Transverse colon (tissue), 4 donors: ENCODE data around the gene TNFRSF11A. TPM values are rescaled to one million over a fixed set of nuclear protein-coding genes. Genes with fewer than 3 reads are reported as not detected.

ENCODE experiments used
- DNase-seq: peaks from one replicate; pipeline ENCODE4 v3.0.0-alpha.2; 2019
- H3K27ac ChIP-seq, 4 donors: fragments of 200-600 bp; sonication (generic); 2 replicates each; pipeline ENCODE4 v1.5.1; 2016 to 2018; ENCODE audit warnings: inconsistent platforms in 4 of 4
- H3K27me3 ChIP-seq: fragments of 200-600 bp; sonication (generic); 2 replicates; pipeline ENCODE4 v1.5.1; 2017; ENCODE audit warnings: inconsistent platforms
- H3K36me3 ChIP-seq, 4 donors: fragments of 200-600 bp; sonication (generic); 2 replicates each; pipeline ENCODE4 v1.5.1; 2017 to 2019; ENCODE audit warnings: inconsistent platforms in 4 of 4
- H3K4me1 ChIP-seq, 4 donors: fragments of 200-600 bp; sonication (generic); 2 replicates each; pipeline ENCODE4 v1.5.1; 2017 to 2020; ENCODE audit warnings: inconsistent platforms in 4 of 4
- H3K4me3 ChIP-seq, 4 donors: fragments of 200-600 bp; sonication (generic); 1 replicate in 1 of 4; 2 replicates in 3 of 4; pipeline versions ENCODE4 v1.5.1 to v1.6.1; 2017 to 2019; ENCODE audit warnings: inconsistent platforms in 4 of 4
- H3K9me3 ChIP-seq, 2 donors: fragments of 200-600 bp; sonication (generic); 2 replicates each; pipeline ENCODE4 v1.5.1; 2017 to 2019; ENCODE audit warnings: inconsistent platforms in 2 of 2
- EP300 ChIP-seq: sonication (generic); formaldehyde crosslinking; IDR thresholded peaks from one replicate; pipeline ENCODE4 v1.6.1; 2017; ENCODE audit warnings: antibody characterized with exemption, low read depth
- POLR2A ChIP-seq: fragments of 450-650 bp; IDR thresholded peaks from one replicate; pipeline ENCODE4 v1.6.1; 2016; ENCODE audit warnings: antibody characterized with exemption, mild to moderate bottlenecking, moderate library complexity
- POLR2AphosphoS5 ChIP-seq, 3 donors: sonication (generic); formaldehyde crosslinking; IDR thresholded peaks; one replicate each; pipeline ENCODE4 v1.6.1; 2016; ENCODE audit warnings: antibody characterized with exemption in 3 of 3
- WGBS, 2 donors: methylation state at CpG; one replicate each; pipeline ENCODE4 v1.1.5; 2018; ENCODE audit warnings: low coverage in 1 of 2; 5-methylcytosine and 5-hydroxymethylcytosine counted together
- in situ Hi-C, 4 donors: fragments of 200-750 bp; cut with MboI; loops; one replicate each; pipeline versions ENCODE4 v1.15.0 to v1.15.1; 2017; ENCODE audit warnings: low sequenced_read_pairs in 3 of 4, low pct_ligation_motif_present in 1 of 4, low pct_unique_long_range_greater_than_20kb in 1 of 4
- intact Hi-C: fragments of 100-400 bp; cut with DNase I; formaldehyde crosslinking; loops from one replicate; pipeline ENCODE4 v1.15.1; 2023; ENCODE audit warnings: low total_unique reads
- total RNA-seq, 4 donors: library from RNA; depleted of rRNA; stranded (reverse); fragments of >200 nt; gene quantifications; one replicate each; pipeline ENCODE4 v1.1.0, GENCODE V29; 2016
- TF ChIP-seq, protein P1 (sequence below), 5 experiments: fragments of 200-600 bp in 3 of 5; fragments of 450-650 bp in 2 of 5; sonication (generic) in 3 of 5; IDR thresholded peaks; 1 replicate in 2 of 5; 2 replicates in 3 of 5; pipeline ENCODE4 v1.5.1; 2016 to 2017; ENCODE audit warnings: antibody characterized with exemption in 5 of 5, inconsistent platforms in 3 of 5, mild to moderate bottlenecking in 2 of 5, moderate library complexity in 1 of 5

TNFRSF11A gene
- total RNA-seq, 4 donors from 2014 or later = 23.9 to 59.9 (median 31.6) TPM

DNA sequence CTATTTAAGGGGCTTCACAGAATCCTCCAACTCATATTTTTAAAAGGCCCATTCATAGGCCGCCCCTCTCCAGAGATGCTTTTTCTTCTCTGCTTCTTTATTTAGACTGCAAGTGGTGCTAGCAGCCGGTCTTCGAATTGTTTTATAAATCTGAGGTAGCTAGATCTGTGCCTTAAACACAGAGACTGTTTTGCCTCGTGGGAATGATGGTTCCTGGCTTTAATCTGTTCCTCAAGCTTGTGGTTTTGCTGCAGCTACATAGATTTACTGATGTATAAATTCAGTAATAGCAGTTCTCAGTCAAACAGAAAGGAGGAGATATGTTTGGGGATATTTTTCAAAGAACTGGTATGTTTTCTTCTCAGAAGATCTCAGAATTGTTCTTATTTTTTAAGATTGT is 45.3 kb downstream of the TNFRSF11A start:
- in situ Hi-C loops = no loop called here
- intact Hi-C loops = no loop called here
- DNase-seq = no peak
- Histone ChIP-seq H3K27ac (no peak overlapping the region), H3K4me1 (peaks cover 0 to 4% (median 0%) of the 10 kb centered on the region in 4 donors), H3K36me3 (no peaks in the 10 kb centered on the region), H3K9me3 (no peaks in the 10 kb centered on the region), H3K27me3 (no peaks in the 10 kb centered on the region), H3K4me3 (no peak overlapping the region)
- TF ChIP-seq, protein P1, sequence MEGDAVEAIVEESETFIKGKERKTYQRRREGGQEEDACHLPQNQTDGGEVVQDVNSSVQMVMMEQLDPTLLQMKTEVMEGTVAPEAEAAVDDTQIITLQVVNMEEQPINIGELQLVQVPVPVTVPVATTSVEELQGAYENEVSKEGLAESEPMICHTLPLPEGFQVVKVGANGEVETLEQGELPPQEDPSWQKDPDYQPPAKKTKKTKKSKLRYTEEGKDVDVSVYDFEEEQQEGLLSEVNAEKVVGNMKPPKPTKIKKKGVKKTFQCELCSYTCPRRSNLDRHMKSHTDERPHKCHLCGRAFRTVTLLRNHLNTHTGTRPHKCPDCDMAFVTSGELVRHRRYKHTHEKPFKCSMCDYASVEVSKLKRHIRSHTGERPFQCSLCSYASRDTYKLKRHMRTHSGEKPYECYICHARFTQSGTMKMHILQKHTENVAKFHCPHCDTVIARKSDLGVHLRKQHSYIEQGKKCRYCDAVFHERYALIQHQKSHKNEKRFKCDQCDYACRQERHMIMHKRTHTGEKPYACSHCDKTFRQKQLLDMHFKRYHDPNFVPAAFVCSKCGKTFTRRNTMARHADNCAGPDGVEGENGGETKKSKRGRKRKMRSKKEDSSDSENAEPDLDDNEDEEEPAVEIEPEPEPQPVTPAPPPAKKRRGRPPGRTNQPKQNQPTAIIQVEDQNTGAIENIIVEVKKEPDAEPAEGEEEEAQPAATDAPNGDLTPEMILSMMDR (IDR thresholded peaks at IDR 0.05) = no peak
- TF ChIP-seq POLR2A (no peak), EP300 (no peak), POLR2AphosphoS5 (IDR thresholded peaks at IDR 0.05) (no peak)
- WGBS, 2 donors = 57% methylated on average over 4 of the region's 4 CpGs

DNA sequence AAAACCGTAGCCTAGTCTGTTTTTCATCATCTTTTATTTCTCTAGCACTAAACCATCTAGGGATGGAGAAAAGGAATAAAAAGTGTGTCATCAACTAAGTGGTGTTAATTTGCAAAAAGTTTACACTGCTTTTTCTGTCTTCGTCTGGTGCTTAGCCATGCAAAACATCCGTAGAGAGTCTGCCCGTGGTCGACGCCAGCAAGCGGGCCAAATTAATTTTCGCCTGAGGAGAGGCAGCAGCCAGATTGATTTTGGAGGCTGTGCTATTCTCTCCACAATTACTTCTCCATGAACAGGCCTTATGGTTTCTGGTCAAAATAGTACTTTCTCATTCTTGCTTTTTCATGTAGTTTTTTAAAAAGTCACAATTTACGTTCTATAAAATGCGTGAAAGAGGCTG is 46.3 kb downstream of the TNFRSF11A start:
- WGBS, 2 donors = 71 to 79% methylated on average over 10 of the region's 10 CpGs
- intact Hi-C loops (no loop called here), in situ Hi-C loops (no loop called here)
- Histone ChIP-seq H3K4me1 (peaks cover 0 to 4% (median 0%) of the 10 kb centered on the region in 4 donors), H3K27ac (peak overlapping the region in 1 of 4 donors; percentile 3), H3K27me3 (no peaks in the 10 kb centered on the region), H3K4me3 (no peak overlapping the region), H3K36me3 (no peaks in the 10 kb centered on the region), H3K9me3 (no peaks in the 10 kb centered on the region)
- DNase-seq = no peak
- no peak for TF ChIP-seq POLR2A
- TF ChIP-seq EP300 = no peak
- TF ChIP-seq, protein P1 (IDR thresholded peaks at IDR 0.05) = no peak
- no peak for TF ChIP-seq POLR2AphosphoS5 (IDR thresholded peaks at IDR 0.05)

DNA sequence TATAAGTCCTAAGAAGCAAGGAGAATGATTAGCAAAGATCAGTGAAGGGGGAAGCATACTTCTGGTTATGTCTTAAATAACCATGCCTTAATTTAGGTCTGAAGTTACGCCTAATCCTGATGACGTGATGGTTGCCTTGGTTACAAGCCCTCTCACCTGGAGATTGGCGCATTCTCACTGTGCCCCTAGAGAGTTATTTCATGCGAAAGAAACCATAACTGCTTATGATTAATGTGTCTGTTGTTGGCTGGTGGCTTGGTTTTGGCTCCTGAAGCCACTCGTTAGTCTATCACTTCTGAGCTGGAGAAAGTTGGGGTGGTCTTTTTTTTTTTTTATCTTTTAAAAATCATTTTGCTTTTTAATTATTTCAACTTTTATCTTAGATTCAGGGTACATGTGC is 47.0 kb downstream of the TNFRSF11A start:
- WGBS, 2 donors = 83 to 91% methylated on average over 1 to 5 of the region's 5 CpGs
- no peak for TF ChIP-seq POLR2AphosphoS5 (IDR thresholded peaks at IDR 0.05)
- no peak for TF ChIP-seq EP300
- TF ChIP-seq, protein P1 (IDR thresholded peaks at IDR 0.05) = no peak
- TF ChIP-seq POLR2A = no peak
- intact Hi-C loops = no loop called here

DNA sequence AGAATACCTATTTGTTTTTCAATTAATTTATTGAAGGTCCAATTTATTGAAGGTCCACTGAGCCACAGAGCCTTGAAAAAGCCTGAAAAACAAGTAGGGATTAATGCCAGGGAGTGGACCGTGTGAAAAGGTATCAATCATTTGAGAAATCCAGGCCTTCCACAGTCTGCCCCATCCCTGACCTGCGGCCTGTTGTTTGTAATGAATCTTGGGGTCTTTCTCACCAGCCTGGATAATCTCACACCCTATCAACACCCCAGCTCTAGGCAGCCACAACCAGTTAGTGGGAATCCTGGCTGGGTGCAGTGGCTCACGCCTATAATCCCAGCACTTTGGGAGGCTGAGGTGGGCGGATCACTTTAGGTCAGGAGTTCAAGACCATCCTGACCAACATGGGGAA is 47.8 kb downstream of the TNFRSF11A start:
- H3K4me1 ChIP-seq = peaks cover 0 to 4% (median 0%) of the 10 kb centered on the region in 4 donors
- no peaks in the 10 kb centered on the region for H3K36me3 ChIP-seq
- H3K4me3 ChIP-seq = no peak overlapping the region
- intact Hi-C loops (no loop called here), in situ Hi-C loops (no loop called here)
- TF ChIP-seq POLR2AphosphoS5 (IDR thresholded peaks at IDR 0.05) (no peak), EP300 (no peak), POLR2A (no peak)
- TF ChIP-seq, protein P1 (IDR thresholded peaks at IDR 0.05) = no peak
- WGBS, 2 donors = 85 to 100% methylated on average over 2 to 4 of the region's 4 CpGs
- DNase-seq = no peak
- H3K27me3 ChIP-seq = no peaks in the 10 kb centered on the region
- no peak overlapping the region for H3K27ac ChIP-seq
- H3K9me3 ChIP-seq = no peaks in the 10 kb centered on the region

More for the DNA sequence above, 47.0 kb downstream of the TNFRSF11A start:
- Histone ChIP-seq H3K4me1 (peaks cover 0 to 4% (median 0%) of the 10 kb centered on the region in 4 donors), H3K9me3 (no peaks in the 10 kb centered on the region), H3K36me3 (no peaks in the 10 kb centered on the region), H3K4me3 (no peak overlapping the region), H3K27ac (no peak overlapping the region), H3K27me3 (no peaks in the 10 kb centered on the region)
- no peak for DNase-seq
- in situ Hi-C loops = no loop called here
